NB4 (cell line): ENCODE measurements around the gene NHSL1.

Experiments used
- CTCF ChIP-seq: IDR thresholded peaks from one replicate; pipeline ENCODE4 v1.5.1; 2012; ENCODE audit warnings: low read depth, low read length
- MAX ChIP-seq: IDR thresholded peaks from 2 replicates; pipeline ENCODE4 v1.6.1; 2011; ENCODE audit warnings: low read depth, low read length
- POLR2A ChIP-seq: IDR thresholded peaks from 2 replicates; pipeline ENCODE4 v1.6.1; 2011; ENCODE audit warnings: mild to moderate bottlenecking; ENCODE audit not compliant: insufficient read length; ENCODE audit errors: extremely low read depth

- TF ChIP-seq CTCF (no peak), POLR2A (no peak), MAX (no peak)
Measured at GRCh38 chr6:138508676-138508988, 9.3 kb upstream of the NHSL1 start.
